ENCODE data around the gene STK31. TPM values are rescaled to one million over a fixed set of nuclear protein-coding genes. Genes with fewer than 3 reads are reported as not detected.
"Not testable (repeated sequence)": the region's sequence is repeated elsewhere in the genome, so short reads cannot be mapped to it uniquely, and the experiment has no call there.

STK31 gene
- total and polyA plus RNA-seq, 2 donors (not counting 1 experiment from before 2014, with no cell fraction given): 0.17 TPM; not detected in 1

GRCh38 chr7:23810099-23810498 lies 100.1 kb downstream of the STK31 start:
- Histone ChIP-seq H3K79me2 (ENCODE audit: control insufficient read depth, insufficient read depth, low read length) (no peaks in the 10 kb centered on the region), H3K4me1 (ENCODE audit: control insufficient read depth, extremely low read depth, insufficient read depth, low read length) (no peaks in the 10 kb centered on the region), H3K9ac (ENCODE audit: insufficient read depth, low read length) (no peak overlapping the region), H3K27ac (ENCODE audit: insufficient read depth, low read length) (no peak overlapping the region), H3K4me2 (ENCODE audit: extremely low read depth, insufficient read depth, low read length) (no peak overlapping the region), H3K9me3 (ENCODE audit: control insufficient read depth, insufficient read depth, low read depth, low read length) (no peaks in the 10 kb centered on the region), H3K27me3 (ENCODE audit: control insufficient read depth, insufficient read depth, low read length) (no peaks in the 10 kb centered on the region), H4K20me1 (ENCODE audit: control insufficient read depth, extremely low read depth, insufficient read depth, low read length) (no peaks in the 10 kb centered on the region), H2AFZ (ENCODE audit: low read length) (no peak overlapping the region), H3K4me3 (replicated peaks in 1 of 4; ENCODE audit: control extremely low read depth in 1 of 4, insufficient read depth in 1 of 4, low read depth in 3 of 4, low read length in 4 of 4) (no peak overlapping the region), H3K36me3 (ENCODE audit: control insufficient read depth, insufficient read depth, low read length) (no peaks in the 10 kb centered on the region)
- no peak for DNase-seq (ENCODE audit: low read depth in 2 of 2)
- TF ChIP-seq EZH2 (IDR thresholded peaks at IDR 0.05; ENCODE audit: low read length, missing control alignments): no peak
- TF ChIP-seq, protein P1, sequence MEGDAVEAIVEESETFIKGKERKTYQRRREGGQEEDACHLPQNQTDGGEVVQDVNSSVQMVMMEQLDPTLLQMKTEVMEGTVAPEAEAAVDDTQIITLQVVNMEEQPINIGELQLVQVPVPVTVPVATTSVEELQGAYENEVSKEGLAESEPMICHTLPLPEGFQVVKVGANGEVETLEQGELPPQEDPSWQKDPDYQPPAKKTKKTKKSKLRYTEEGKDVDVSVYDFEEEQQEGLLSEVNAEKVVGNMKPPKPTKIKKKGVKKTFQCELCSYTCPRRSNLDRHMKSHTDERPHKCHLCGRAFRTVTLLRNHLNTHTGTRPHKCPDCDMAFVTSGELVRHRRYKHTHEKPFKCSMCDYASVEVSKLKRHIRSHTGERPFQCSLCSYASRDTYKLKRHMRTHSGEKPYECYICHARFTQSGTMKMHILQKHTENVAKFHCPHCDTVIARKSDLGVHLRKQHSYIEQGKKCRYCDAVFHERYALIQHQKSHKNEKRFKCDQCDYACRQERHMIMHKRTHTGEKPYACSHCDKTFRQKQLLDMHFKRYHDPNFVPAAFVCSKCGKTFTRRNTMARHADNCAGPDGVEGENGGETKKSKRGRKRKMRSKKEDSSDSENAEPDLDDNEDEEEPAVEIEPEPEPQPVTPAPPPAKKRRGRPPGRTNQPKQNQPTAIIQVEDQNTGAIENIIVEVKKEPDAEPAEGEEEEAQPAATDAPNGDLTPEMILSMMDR (conservative IDR thresholded peaks at IDR 0.05 in 1 of 2, IDR thresholded peaks at IDR 0.05 in 1 of 2; ENCODE audit: low read depth in 1 of 2, low read length in 2 of 2): no peak

DNA sequence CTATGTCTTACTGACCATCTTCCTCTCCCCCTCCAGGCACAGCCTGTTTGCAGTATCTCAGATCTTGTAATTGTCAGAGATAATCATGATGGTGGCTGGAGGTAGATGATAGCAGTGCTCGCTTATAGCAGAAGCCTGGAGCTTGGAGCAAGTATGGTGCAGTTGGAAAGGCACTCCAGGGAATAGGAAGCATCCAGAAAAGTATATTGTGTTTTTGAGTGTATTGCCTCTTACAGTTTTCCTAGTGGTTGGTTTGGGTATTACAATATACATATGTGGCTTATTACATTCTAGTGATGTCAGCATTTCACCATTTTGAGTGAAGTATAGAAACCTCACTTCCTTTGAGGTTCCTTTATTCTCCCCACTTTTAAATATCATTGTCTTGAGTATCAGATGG lies 101.5 kb downstream of the STK31 start:
- H3K4me2 ChIP-seq (ENCODE audit: extremely low read depth, insufficient read depth, low read length): no peak overlapping the region
- TF ChIP-seq EZH2 (IDR thresholded peaks at IDR 0.05; ENCODE audit: low read length, missing control alignments): no peak
- TF ChIP-seq, protein P1 (conservative IDR thresholded peaks at IDR 0.05 in 1 of 2, IDR thresholded peaks at IDR 0.05 in 1 of 2; ENCODE audit: low read depth in 1 of 2, low read length in 2 of 2): peak in 1 of 2 donors; percentile 35

GRCh38 chr7:23828125-23828524 lies 118.1 kb downstream of the STK31 start:
- not testable (repeated sequence) for H3K9ac ChIP-seq (ENCODE audit: insufficient read depth, low read length); H3K36me3 ChIP-seq (ENCODE audit: control insufficient read depth, insufficient read depth, low read length); H3K79me2 ChIP-seq (ENCODE audit: control insufficient read depth, insufficient read depth, low read length); H3K27me3 ChIP-seq (ENCODE audit: control insufficient read depth, insufficient read depth, low read length); H3K27ac ChIP-seq (ENCODE audit: insufficient read depth, low read length); H4K20me1 ChIP-seq (ENCODE audit: control insufficient read depth, extremely low read depth, insufficient read depth, low read length); H3K9me3 ChIP-seq (ENCODE audit: control insufficient read depth, insufficient read depth, low read depth, low read length); DNase-seq (ENCODE audit: low read depth in 2 of 2); H3K4me3 ChIP-seq (replicated peaks in 1 of 4; ENCODE audit: control extremely low read depth in 1 of 4, insufficient read depth in 1 of 4, low read depth in 3 of 4, low read length in 4 of 4); H3K4me2 ChIP-seq (ENCODE audit: extremely low read depth, insufficient read depth, low read length); H2AFZ ChIP-seq (ENCODE audit: low read length); H3K4me1 ChIP-seq (ENCODE audit: control insufficient read depth, extremely low read depth, insufficient read depth, low read length)

More for the DNA sequence above, 101.5 kb downstream of the STK31 start:
- Histone ChIP-seq H2AFZ (ENCODE audit: low read length) (no peak overlapping the region), H3K4me1 (ENCODE audit: control insufficient read depth, extremely low read depth, insufficient read depth, low read length) (no peaks in the 10 kb centered on the region), H4K20me1 (ENCODE audit: control insufficient read depth, extremely low read depth, insufficient read depth, low read length) (no peaks in the 10 kb centered on the region), H3K9ac (ENCODE audit: insufficient read depth, low read length) (no peak overlapping the region), H3K36me3 (ENCODE audit: control insufficient read depth, insufficient read depth, low read length) (no peaks in the 10 kb centered on the region), H3K27me3 (ENCODE audit: control insufficient read depth, insufficient read depth, low read length) (no peaks in the 10 kb centered on the region), H3K9me3 (ENCODE audit: control insufficient read depth, insufficient read depth, low read depth, low read length) (no peaks in the 10 kb centered on the region), H3K79me2 (ENCODE audit: control insufficient read depth, insufficient read depth, low read length) (no peaks in the 10 kb centered on the region), H3K27ac (ENCODE audit: insufficient read depth, low read length) (no peak overlapping the region), H3K4me3 (replicated peaks in 1 of 4; ENCODE audit: control extremely low read depth in 1 of 4, insufficient read depth in 1 of 4, low read depth in 3 of 4, low read length in 4 of 4) (no peak overlapping the region)
- peak in 1 of 2 donors; percentile 0 for DNase-seq (ENCODE audit: low read depth in 2 of 2)

- H3K36me3 ChIP-seq (ENCODE audit: control insufficient read depth, insufficient read depth, low read length); H2AFZ ChIP-seq (ENCODE audit: low read length); H3K4me3 ChIP-seq (replicated peaks in 1 of 4; ENCODE audit: control extremely low read depth in 1 of 4, insufficient read depth in 1 of 4, low read depth in 3 of 4, low read length in 4 of 4); H3K4me2 ChIP-seq (ENCODE audit: extremely low read depth, insufficient read depth, low read length); H3K9ac ChIP-seq (ENCODE audit: insufficient read depth, low read length); H3K27ac ChIP-seq (ENCODE audit: insufficient read depth, low read length); DNase-seq (ENCODE audit: low read depth in 2 of 2); H3K79me2 ChIP-seq (ENCODE audit: control insufficient read depth, insufficient read depth, low read length); H3K9me3 ChIP-seq (ENCODE audit: control insufficient read depth, insufficient read depth, low read depth, low read length); H4K20me1 ChIP-seq (ENCODE audit: control insufficient read depth, extremely low read depth, insufficient read depth, low read length); H3K4me1 ChIP-seq (ENCODE audit: control insufficient read depth, extremely low read depth, insufficient read depth, low read length); H3K27me3 ChIP-seq (ENCODE audit: control insufficient read depth, insufficient read depth, low read length): not testable (repeated sequence)
Observed at GRCh38 chr7:23832733-23833132, 122.7 kb downstream of the STK31 start.
